ENCODE results near the gene ROBO1. TPM values are rescaled to one million over a fixed set of nuclear protein-coding genes. Genes with fewer than 3 reads are reported as not detected.
A peak's percentile ranks its signal among the peaks of the same experiment; 100 is the strongest.

ROBO1 gene
- polyA plus RNA-seq, 1 donor (not counting 4 experiments of a cell fraction or from before 2014, with no cell fraction given): 27.1 TPM

- FAIRE-seq: peak; percentile 65
Observed at GRCh38 chr3:79297245-79297960, 470.4 kb downstream of the ROBO1 start.

GRCh38 chr3:79286882-79287281 is 480.9 kb downstream of the ROBO1 start:
- Histone ChIP-seq H3K4me2 (ENCODE audit: control insufficient read depth, extremely low read depth, insufficient read depth, low read depth, low read length) (no peak overlapping the region), H3K9me3 (ENCODE audit: control insufficient read depth, low read depth, low read length) (no peaks in the 10 kb centered on the region), H3K4me3 (ENCODE audit: control insufficient read depth in 2 of 3, extremely low read depth in 1 of 3, insufficient read depth in 2 of 3, low read depth in 1 of 3, low read length in 3 of 3) (no peak overlapping the region), H4K20me1 (ENCODE audit: control insufficient read depth, extremely low read depth, insufficient read depth, low read length) (no peaks in the 10 kb centered on the region), H3K36me3 (ENCODE audit: control insufficient read depth in 2 of 2, extremely low read depth in 1 of 2, insufficient read depth in 2 of 2, low read length in 2 of 2) (no peaks in the 10 kb centered on the region), H3K27me3 (ENCODE audit: control insufficient read depth, extremely low read depth, insufficient read depth, low read length) (no peaks in the 10 kb centered on the region), H3K79me2 (ENCODE audit: control insufficient read depth, insufficient read depth, low read length) (no peaks in the 10 kb centered on the region), H2AFZ (ENCODE audit: control insufficient read depth, low read length) (no peak overlapping the region), H3K9me1 (ENCODE audit: control insufficient read depth, extremely low read depth, insufficient read depth, low read length) (no peaks in the 10 kb centered on the region), H3K4me1 (ENCODE audit: control insufficient read depth, extremely low read depth, insufficient read depth, low read length) (no peaks in the 10 kb centered on the region), H3K27ac (ENCODE audit: control insufficient read depth, insufficient read depth, low read length) (no peak overlapping the region), H3K9ac (ENCODE audit: control insufficient read depth, extremely low read depth, insufficient read depth, low read length) (no peak overlapping the region)
- FAIRE-seq: no peak
- dilution Hi-C loops (cut with MboI; ENCODE audit: extremely low pct_ligation_motif_present, low sequenced_read_pairs): no loop called here
- TF ChIP-seq CTCF (optimal IDR thresholded peaks at IDR 0.05 in 1 of 3, IDR thresholded peaks at IDR 0.05 in 1 of 3, conservative IDR thresholded peaks at IDR 0.05 in 1 of 3; ENCODE audit: extremely low read depth in 1 of 3, insufficient read depth in 2 of 3, low read length in 3 of 3) (no peak), EZH2 (IDR thresholded peaks at IDR 0.05; ENCODE audit: low read length) (no peak)
- no peak for DNase-seq (ENCODE audit: low read depth, low spot score)

More at GRCh38 chr3:79297245-79297960, 470.4 kb downstream of the ROBO1 start:
- Histone ChIP-seq H4K20me1 (ENCODE audit: control insufficient read depth, extremely low read depth, insufficient read depth, low read length) (no peaks in the 10 kb centered on the region), H3K27me3 (ENCODE audit: control insufficient read depth, extremely low read depth, insufficient read depth, low read length) (no peaks in the 10 kb centered on the region), H3K79me2 (ENCODE audit: control insufficient read depth, insufficient read depth, low read length) (no peaks in the 10 kb centered on the region), H3K36me3 (ENCODE audit: control insufficient read depth in 2 of 2, extremely low read depth in 1 of 2, insufficient read depth in 2 of 2, low read length in 2 of 2) (no peaks in the 10 kb centered on the region), H3K4me3 (ENCODE audit: control insufficient read depth in 2 of 3, extremely low read depth in 1 of 3, insufficient read depth in 2 of 3, low read depth in 1 of 3, low read length in 3 of 3) (no peak overlapping the region), H3K4me1 (ENCODE audit: control insufficient read depth, extremely low read depth, insufficient read depth, low read length) (peaks cover 4% of the 10 kb centered on the region), H2AFZ (ENCODE audit: control insufficient read depth, low read length) (no peak overlapping the region), H3K9ac (ENCODE audit: control insufficient read depth, extremely low read depth, insufficient read depth, low read length) (no peak overlapping the region), H3K9me1 (ENCODE audit: control insufficient read depth, extremely low read depth, insufficient read depth, low read length) (no peaks in the 10 kb centered on the region), H3K9me3 (ENCODE audit: control insufficient read depth, low read depth, low read length) (no peaks in the 10 kb centered on the region), H3K27ac (ENCODE audit: control insufficient read depth, insufficient read depth, low read length) (no peak overlapping the region), H3K4me2 (ENCODE audit: control insufficient read depth, extremely low read depth, insufficient read depth, low read depth, low read length) (no peak overlapping the region)
- no peak for TF ChIP-seq CTCF (optimal IDR thresholded peaks at IDR 0.05 in 1 of 3, IDR thresholded peaks at IDR 0.05 in 1 of 3, conservative IDR thresholded peaks at IDR 0.05 in 1 of 3; ENCODE audit: extremely low read depth in 1 of 3, insufficient read depth in 2 of 3, low read length in 3 of 3)
- no peak for TF ChIP-seq EZH2 (IDR thresholded peaks at IDR 0.05; ENCODE audit: low read length)
- dilution Hi-C loops (cut with MboI; ENCODE audit: extremely low pct_ligation_motif_present, low sequenced_read_pairs): no loop called here
- DNase-seq (ENCODE audit: low read depth, low spot score): peak; percentile 21
